ENCODE measurements around the gene MT1HL1.

GRCh38 chr1:237042526-237042891, 38.3 kb upstream of the MT1HL1 start:
- no peak for TF ChIP-seq EZH2 (IDR thresholded peaks at IDR 0.05; ENCODE audit: insufficient read depth, poor library complexity, severe bottlenecking)
- TF ChIP-seq EZH2phosphoT487 (IDR thresholded peaks at IDR 0.05; ENCODE audit: insufficient read depth, low read depth) = no peak

Data from GM23248 (cell line).